GM21619 (cell line): Measurements from ENCODE around the gene LDB1.

Experiments used
- ATAC-seq: cut with Tn5 transposase; IDR thresholded peaks from one replicate; pipeline ENCODE4 v1.9.1; 2021; ENCODE audit not compliant: unreplicated experiment

Gene LDB1

GRCh38 chr10:102139281-102140110, 19.3 kb upstream of the LDB1 start:
- ATAC-seq = no peak

GRCh38 chr10:102135956-102136526, 15.9 kb upstream of the LDB1 start:
- no peak for ATAC-seq

- no peak for ATAC-seq
Observed at GRCh38 chr10:102134416-102134815, 14.2 kb upstream of the LDB1 start.

GRCh38 chr10:102133373-102134195, 13.4 kb upstream of the LDB1 start:
- ATAC-seq = peak; percentile 12

- ATAC-seq = peak; percentile 90
Observed at GRCh38 chr10:102132563-102133372, 12.6 kb upstream of the LDB1 start, which contains the start of gene PPRC1. Gene PPRC1, plus strand, starts transcription at chr10:102133040. Its CDS starts 29 bp downstream, at chr10:102133069.

GRCh38 chr10:102132193-102132562, 12.0 kb upstream of the LDB1 start:
- no peak for ATAC-seq

- no peak for ATAC-seq
Observed at GRCh38 chr10:102131286-102132170, 11.4 kb upstream of the LDB1 start.

- no peak for ATAC-seq
Observed at GRCh38 chr10:102123223-102123622, 3.1 kb upstream of the LDB1 start.

- ATAC-seq = no peak
Observed at GRCh38 chr10:102122450-102122849, 2.3 kb upstream of the LDB1 start.

GRCh38 chr10:102121739-102122372, 1.7 kb upstream of the LDB1 start:
- ATAC-seq = no peak

- no peak for ATAC-seq
Observed at GRCh38 chr10:102120991-102121738, 997 bp upstream of the LDB1 start.

GRCh38 chr10:102119417-102120141, 589 bp downstream of the LDB1 start:
- ATAC-seq = no peak

GRCh38 chr10:102118867-102119266, 1.3 kb downstream of the LDB1 start:
- no peak for ATAC-seq

- no peak for ATAC-seq
Observed at GRCh38 chr10:102117391-102118159, 2.6 kb downstream of the LDB1 start.

- ATAC-seq = no peak
Observed at GRCh38 chr10:102116656-102117055, 3.5 kb downstream of the LDB1 start.

- no peak for ATAC-seq
Observed at GRCh38 chr10:102115775-102116174, 4.4 kb downstream of the LDB1 start.
